ENCODE data around the gene FANCM. TPM values are rescaled to one million over a fixed set of nuclear protein-coding genes. Genes with fewer than 3 reads are reported as not detected.

FANCM gene
- total and polyA plus RNA-seq, 2 donors (not counting 3 experiments of a cell fraction or from before 2014, with no cell fraction given): 2.2 to 13.7 TPM

DNA sequence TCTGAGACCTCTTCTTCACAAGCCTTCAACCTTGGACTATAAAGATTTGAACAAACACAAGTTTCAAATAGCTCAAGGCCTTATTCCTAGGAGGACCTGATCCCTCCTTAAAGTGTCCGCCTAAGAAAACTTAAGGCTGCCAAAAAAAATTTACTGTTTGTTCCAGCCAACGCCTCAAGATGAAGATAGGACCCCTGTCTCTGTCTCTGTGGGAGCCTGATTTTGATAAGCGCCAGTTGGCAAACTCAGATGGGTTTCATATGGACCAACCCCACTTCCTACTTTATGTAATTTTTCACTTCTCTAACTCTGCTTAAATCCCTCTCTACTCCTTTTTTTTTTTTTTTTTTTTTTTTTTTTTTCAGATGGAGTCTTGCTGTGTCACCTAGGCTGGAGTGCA is 12.5 kb upstream of the FANCM start:
- Histone ChIP-seq H3K27me3 (ENCODE audit: control insufficient read depth in 2 of 2, insufficient read depth in 2 of 2, low read length in 2 of 2) (no peaks in the 10 kb centered on the region), H3K27ac (ENCODE audit: insufficient read depth, low read depth, low read length) (no peak overlapping the region), H3K79me2 (ENCODE audit: control insufficient read depth, insufficient read depth, low read length) (no peaks in the 10 kb centered on the region), H3K4me1 (ENCODE audit: control insufficient read depth, extremely low read depth, insufficient read depth, low read length) (no peaks in the 10 kb centered on the region), H3K9me1 (replicated peaks; ENCODE audit: control insufficient read depth, extremely low read depth, insufficient read depth, low read length) (no peaks in the 10 kb centered on the region), H4K20me1 (replicated peaks; ENCODE audit: control insufficient read depth, extremely low read depth, insufficient read depth, low read length) (no peaks in the 10 kb centered on the region), H3K4me2 (ENCODE audit: insufficient read depth, low read length) (no peak overlapping the region), H3K36me3 (ENCODE audit: control insufficient read depth in 2 of 2, extremely low read depth in 1 of 2, insufficient read depth in 2 of 2, low read length in 2 of 2) (peaks cover 8 to 27% of the 10 kb centered on the region in 2 experiments), H3K4me3 (replicated peaks in 1 of 3; ENCODE audit: insufficient read depth in 1 of 3, low read depth in 1 of 3, low read length in 3 of 3) (no peak overlapping the region), H3K9me3 (replicated peaks; ENCODE audit: control insufficient read depth, insufficient read depth, low read length) (no peaks in the 10 kb centered on the region), H2AFZ (ENCODE audit: low read depth, low read length) (no peak overlapping the region), H3K9ac (replicated peaks; ENCODE audit: extremely low read depth, insufficient read depth, low read length) (no peak overlapping the region)
- TF ChIP-seq JUN (IDR thresholded peaks at IDR 0.05; ENCODE audit: borderline replicate concordance, insufficient read depth, insufficient read length, low read depth) (no peak), POLR2AphosphoS5 (IDR thresholded peaks at IDR 0.05; ENCODE audit: insufficient read depth, low read depth, low read length) (no peak), POLR2A (IDR thresholded peaks at IDR 0.05; ENCODE audit: low read depth, low read length) (no peak), EZH2 (IDR thresholded peaks at IDR 0.05; ENCODE audit: borderline replicate concordance, low read depth, low read length, severe bottlenecking) (no peak), FOS (IDR thresholded peaks at IDR 0.05; ENCODE audit: borderline replicate concordance, insufficient read depth, low read length) (no peak), MYC (IDR thresholded peaks at IDR 0.05; ENCODE audit: low read depth, low read length) (no peak), GATA2 (IDR thresholded peaks at IDR 0.05; ENCODE audit: insufficient read depth, insufficient read length, low read depth, low read length) (no peak)
- TF ChIP-seq, protein P1, sequence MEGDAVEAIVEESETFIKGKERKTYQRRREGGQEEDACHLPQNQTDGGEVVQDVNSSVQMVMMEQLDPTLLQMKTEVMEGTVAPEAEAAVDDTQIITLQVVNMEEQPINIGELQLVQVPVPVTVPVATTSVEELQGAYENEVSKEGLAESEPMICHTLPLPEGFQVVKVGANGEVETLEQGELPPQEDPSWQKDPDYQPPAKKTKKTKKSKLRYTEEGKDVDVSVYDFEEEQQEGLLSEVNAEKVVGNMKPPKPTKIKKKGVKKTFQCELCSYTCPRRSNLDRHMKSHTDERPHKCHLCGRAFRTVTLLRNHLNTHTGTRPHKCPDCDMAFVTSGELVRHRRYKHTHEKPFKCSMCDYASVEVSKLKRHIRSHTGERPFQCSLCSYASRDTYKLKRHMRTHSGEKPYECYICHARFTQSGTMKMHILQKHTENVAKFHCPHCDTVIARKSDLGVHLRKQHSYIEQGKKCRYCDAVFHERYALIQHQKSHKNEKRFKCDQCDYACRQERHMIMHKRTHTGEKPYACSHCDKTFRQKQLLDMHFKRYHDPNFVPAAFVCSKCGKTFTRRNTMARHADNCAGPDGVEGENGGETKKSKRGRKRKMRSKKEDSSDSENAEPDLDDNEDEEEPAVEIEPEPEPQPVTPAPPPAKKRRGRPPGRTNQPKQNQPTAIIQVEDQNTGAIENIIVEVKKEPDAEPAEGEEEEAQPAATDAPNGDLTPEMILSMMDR (IDR thresholded peaks at IDR 0.05; ENCODE audit: extremely low read depth in 1 of 2, insufficient read depth in 1 of 2, low read depth in 1 of 2, low read length in 2 of 2): no peak
- TF ChIP-seq, protein P2, sequence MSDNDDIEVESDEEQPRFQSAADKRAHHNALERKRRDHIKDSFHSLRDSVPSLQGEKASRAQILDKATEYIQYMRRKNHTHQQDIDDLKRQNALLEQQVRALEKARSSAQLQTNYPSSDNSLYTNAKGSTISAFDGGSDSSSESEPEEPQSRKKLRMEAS (IDR thresholded peaks at IDR 0.05; ENCODE audit: insufficient read depth, insufficient read length): no peak
- POLR2A ChIA-PET: no interaction called here
- CTCF ChIA-PET: interaction anchor here (0.9 to 1.2 kb wide), 2 partner anchors 10 to 210 kb away, joined by 3 to 4 read pairs; no protein-coding TSS in a partner anchor
- FAIRE-seq (no peak), DNase-seq (ENCODE audit: low read depth, low spot score) (no peak)
- BruUV-seq (replicated peaks): no TSS peak
- dilution Hi-C loops (cut with MboI; ENCODE audit: extremely low pct_ligation_motif_present, low sequenced_read_pairs): no loop called here
- intact Hi-C loops (cut with micrococcal nuclease): no loop called here
